Endothelial cell (in vitro differentiated cells): ENCODE measurements around the gene DCUN1D2. TPM values are rescaled to one million over a fixed set of nuclear protein-coding genes. Genes with fewer than 3 reads are reported as not detected.

Source experiments
- DNase-seq: peaks from one replicate; pipeline ENCODE4 v3.0.0; 2021; ENCODE audit warnings: low spot score
- H3K27ac Mint-ChIP-seq: one replicate; pipeline ENCODE4 v1.8.0; 2021; ENCODE audit warnings: mixed read lengths, inconsistent platforms; ENCODE audit not compliant: unreplicated experiment
- H3K27me3 Mint-ChIP-seq: one replicate; pipeline ENCODE4 v1.8.0; 2021; ENCODE audit warnings: mild to moderate bottlenecking, moderate library complexity, mixed read lengths, inconsistent platforms; ENCODE audit not compliant: unreplicated experiment
- H3K36me3 Mint-ChIP-seq: one replicate; pipeline ENCODE4 v1.8.0; 2021; ENCODE audit warnings: mild to moderate bottlenecking, low read depth, mixed read lengths, inconsistent platforms; ENCODE audit not compliant: unreplicated experiment
- H3K4me1 Mint-ChIP-seq: one replicate; pipeline ENCODE4 v1.8.0; 2021; ENCODE audit warnings: mild to moderate bottlenecking, mixed read lengths, inconsistent platforms; ENCODE audit not compliant: unreplicated experiment
- H3K4me3 Mint-ChIP-seq: one replicate; pipeline ENCODE4 v1.8.0; 2021; ENCODE audit warnings: mild to moderate bottlenecking, mixed read lengths, inconsistent platforms; ENCODE audit not compliant: unreplicated experiment
- H3K9me3 Mint-ChIP-seq: one replicate; pipeline ENCODE4 v1.8.0; 2021; ENCODE audit warnings: mixed read lengths, inconsistent platforms; ENCODE audit not compliant: unreplicated experiment
- total RNA-seq: library from RNA; stranded (reverse); fragmentation: NEBNext Ultra II Directional; extraction: Animal tissue kit (Norgen Biotek cat#: 25700); gene quantifications from one replicate; pipeline ENCODE4 v1.2.1, GENCODE V29; 2021; ENCODE audit not compliant: unreplicated experiment
- TF ChIP-seq, protein P1 (sequence below): fragments of 200-600 bp; sonication (generic); IDR thresholded peaks from one replicate; pipeline ENCODE4 v1.5.0; 2021; ENCODE audit warnings: antibody characterized with exemption; ENCODE audit not compliant: unreplicated experiment

The DCUN1D2 gene
- total RNA-seq, 1 donor from 2014 or later, result 23.9 TPM

DNA sequence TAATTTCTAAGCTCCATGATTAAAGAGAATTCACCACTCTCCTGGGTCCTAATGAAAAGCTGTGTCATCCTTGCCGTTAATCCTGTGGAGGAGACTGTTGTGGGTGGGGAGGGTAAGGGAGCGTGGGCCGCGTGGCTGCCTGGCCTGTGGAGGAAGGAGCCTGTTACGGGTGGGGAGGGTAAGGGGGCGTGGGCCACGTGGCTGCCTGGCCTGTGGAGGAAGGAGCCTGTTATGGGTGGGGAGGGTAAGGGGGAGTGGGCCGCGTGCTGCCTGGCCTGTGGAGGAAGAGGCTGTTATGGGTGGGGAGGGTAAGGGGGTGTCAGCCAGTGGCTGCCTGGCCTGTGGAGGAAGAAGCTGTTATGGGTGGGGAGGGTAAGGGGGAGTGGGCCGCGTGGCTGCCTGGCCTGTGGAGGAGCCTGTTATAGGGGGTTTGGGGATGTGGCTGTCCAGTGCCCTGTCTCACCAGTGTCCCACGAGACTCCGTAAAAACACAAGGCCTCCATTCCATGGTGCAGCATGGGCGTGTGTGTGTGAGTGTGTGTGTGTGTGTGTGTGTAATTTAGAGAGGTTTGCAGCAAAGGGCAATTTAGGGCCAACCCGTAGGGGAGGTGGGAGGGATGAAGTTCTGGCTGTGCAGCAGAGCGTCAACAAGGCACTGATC lies 15.6 kb upstream of the DCUN1D2 start:
- DNase-seq, result no peak
- TF ChIP-seq, protein P1, sequence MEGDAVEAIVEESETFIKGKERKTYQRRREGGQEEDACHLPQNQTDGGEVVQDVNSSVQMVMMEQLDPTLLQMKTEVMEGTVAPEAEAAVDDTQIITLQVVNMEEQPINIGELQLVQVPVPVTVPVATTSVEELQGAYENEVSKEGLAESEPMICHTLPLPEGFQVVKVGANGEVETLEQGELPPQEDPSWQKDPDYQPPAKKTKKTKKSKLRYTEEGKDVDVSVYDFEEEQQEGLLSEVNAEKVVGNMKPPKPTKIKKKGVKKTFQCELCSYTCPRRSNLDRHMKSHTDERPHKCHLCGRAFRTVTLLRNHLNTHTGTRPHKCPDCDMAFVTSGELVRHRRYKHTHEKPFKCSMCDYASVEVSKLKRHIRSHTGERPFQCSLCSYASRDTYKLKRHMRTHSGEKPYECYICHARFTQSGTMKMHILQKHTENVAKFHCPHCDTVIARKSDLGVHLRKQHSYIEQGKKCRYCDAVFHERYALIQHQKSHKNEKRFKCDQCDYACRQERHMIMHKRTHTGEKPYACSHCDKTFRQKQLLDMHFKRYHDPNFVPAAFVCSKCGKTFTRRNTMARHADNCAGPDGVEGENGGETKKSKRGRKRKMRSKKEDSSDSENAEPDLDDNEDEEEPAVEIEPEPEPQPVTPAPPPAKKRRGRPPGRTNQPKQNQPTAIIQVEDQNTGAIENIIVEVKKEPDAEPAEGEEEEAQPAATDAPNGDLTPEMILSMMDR, result no peak
- peaks cover 3% of the 10 kb centered on the region for H3K27me3 Mint-ChIP-seq
- H3K4me3 Mint-ChIP-seq, result no peak overlapping the region
- peaks cover 36% of the 10 kb centered on the region for H3K36me3 Mint-ChIP-seq
- H3K9me3 Mint-ChIP-seq, result no peaks in the 10 kb centered on the region
- H3K4me1 Mint-ChIP-seq, result no peaks in the 10 kb centered on the region
- no peak overlapping the region for H3K27ac Mint-ChIP-seq

DNA sequence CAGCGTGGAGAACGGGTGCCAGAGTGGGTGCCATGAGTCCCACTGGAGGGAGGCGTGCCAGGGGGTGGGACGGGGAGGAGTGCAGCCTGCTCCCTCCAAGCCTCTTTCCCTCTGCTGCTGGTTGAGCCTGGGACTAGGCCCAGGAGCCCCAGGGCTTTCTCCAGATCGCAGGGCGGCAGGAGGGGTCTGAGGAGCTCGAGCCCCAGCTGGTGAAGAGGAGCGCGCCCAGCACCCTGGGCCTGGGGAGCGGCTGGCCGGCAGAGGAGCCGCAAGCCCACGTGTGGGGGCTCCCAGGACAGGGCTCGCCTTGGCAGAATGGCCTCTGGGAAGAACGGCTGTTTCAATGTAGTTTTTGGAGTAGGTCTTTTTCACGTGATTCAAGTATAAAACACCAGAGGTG lies 12.2 kb upstream of the DCUN1D2 start:
- Mint-ChIP-seq H3K9me3 (no peaks in the 10 kb centered on the region), H3K27me3 (no peaks in the 10 kb centered on the region), H3K4me1 (no peaks in the 10 kb centered on the region), H3K4me3 (no peak overlapping the region), H3K36me3 (peaks cover 45% of the 10 kb centered on the region), H3K27ac (no peak overlapping the region)
- no peak for DNase-seq
- TF ChIP-seq, protein P1, result no peak

DNA sequence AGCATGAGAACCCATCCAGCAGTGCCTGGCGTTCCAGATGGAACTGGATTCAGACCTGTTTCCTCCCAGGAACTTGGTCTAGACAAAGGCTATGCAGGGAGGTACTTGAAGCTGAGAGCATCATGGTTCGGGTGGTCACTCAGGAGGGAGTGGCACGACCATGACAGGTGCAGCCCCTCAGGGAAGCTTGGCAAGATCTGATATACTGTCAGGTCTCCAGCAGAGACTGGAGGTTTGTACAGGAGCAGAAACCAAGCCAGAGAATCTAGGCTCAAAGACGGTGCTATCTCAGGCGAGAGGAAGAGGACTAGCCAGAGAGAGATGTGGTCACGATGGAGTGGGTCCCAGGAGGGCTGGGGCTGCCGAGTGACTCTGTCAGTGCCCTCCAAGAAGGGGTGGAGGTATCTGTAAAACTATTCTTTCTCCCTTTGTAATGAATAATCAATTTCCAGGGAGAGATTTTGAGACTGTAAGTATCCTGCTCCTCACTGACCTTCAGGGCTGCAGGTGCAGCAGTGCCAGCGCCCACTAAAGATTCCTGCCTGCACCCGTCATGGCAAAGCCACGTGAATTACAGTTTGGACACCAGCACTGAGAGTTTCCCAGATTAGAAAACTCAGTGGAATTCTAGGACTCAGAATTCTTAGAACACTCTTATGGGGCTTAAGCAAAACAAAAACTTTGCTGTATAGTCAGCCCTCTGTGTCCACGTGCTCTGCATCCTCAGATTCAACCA lies 10.2 kb upstream of the DCUN1D2 start:
- H3K36me3 Mint-ChIP-seq, result peaks cover 57% of the 10 kb centered on the region

DNA sequence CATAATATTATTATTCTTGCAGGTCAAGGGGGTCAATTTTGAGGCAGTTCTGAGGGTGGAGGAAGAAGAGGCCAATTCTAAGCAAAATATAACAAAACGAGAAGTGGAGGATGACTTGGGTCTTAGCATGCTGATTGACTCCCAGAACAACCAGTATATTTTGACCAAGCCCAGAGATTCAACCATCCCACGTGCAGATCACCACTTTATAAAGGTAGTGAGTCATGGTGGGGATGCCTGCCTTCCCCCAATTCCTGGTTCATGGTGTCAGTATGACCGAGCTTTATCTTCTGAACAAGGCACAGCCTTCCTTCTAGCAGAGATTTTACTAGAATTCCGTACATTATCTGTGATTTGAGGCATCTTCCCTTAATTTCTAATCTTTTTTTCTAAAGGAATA lies 9.4 kb upstream of the DCUN1D2 start:
- H3K4me1 Mint-ChIP-seq, result peaks cover 12% of the 10 kb centered on the region
- H3K27ac Mint-ChIP-seq, result no peak overlapping the region
- no peaks in the 10 kb centered on the region for H3K9me3 Mint-ChIP-seq
- no peak overlapping the region for H3K4me3 Mint-ChIP-seq
- no peaks in the 10 kb centered on the region for H3K27me3 Mint-ChIP-seq
- no peak for DNase-seq
- TF ChIP-seq, protein P1, result no peak
- peaks cover 57% of the 10 kb centered on the region for H3K36me3 Mint-ChIP-seq

More for the DNA sequence above, 10.2 kb upstream of the DCUN1D2 start:
- TF ChIP-seq, protein P1, result no peak
- no peaks in the 10 kb centered on the region for H3K27me3 Mint-ChIP-seq
- H3K4me1 Mint-ChIP-seq, result peaks cover 6% of the 10 kb centered on the region
- DNase-seq, result no peak
- H3K9me3 Mint-ChIP-seq, result no peaks in the 10 kb centered on the region
- no peak overlapping the region for H3K4me3 Mint-ChIP-seq
- H3K27ac Mint-ChIP-seq, result no peak overlapping the region

DNA sequence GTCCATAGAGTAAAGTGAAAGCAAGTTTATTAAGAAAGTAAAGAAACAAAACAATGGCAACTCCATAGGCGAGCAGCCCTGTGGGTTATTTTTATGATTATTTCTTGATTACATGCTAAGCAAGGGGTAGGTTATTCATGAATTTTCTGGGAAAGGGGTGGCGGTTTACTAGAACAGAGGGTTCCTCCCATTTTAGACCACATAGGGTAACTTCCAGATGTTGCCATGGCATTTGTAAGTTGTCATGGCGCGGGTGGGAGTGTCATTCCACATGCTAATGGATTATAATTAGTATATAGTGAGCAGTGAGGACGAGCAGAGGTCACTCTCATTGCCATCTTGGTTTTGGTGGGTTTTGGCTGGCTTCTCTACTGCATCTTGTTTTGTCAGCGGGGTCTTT lies 8.4 kb upstream of the DCUN1D2 start:
- TF ChIP-seq, protein P1, result no peak
- Mint-ChIP-seq H3K9me3 (no peaks in the 10 kb centered on the region), H3K4me1 (peaks cover 17% of the 10 kb centered on the region), H3K27me3 (no peaks in the 10 kb centered on the region), H3K27ac (no peak overlapping the region), H3K36me3 (peaks cover 51% of the 10 kb centered on the region), H3K4me3 (peak overlapping the region; percentile 52)
- no peak for DNase-seq
